ENCODE measurements around the gene LINC01488. TPM values are rescaled to one million over a fixed set of nuclear protein-coding genes. Genes with fewer than 3 reads are reported as not detected.
A peak's percentile ranks its signal among the peaks of the same experiment; 100 is the strongest.

LINC01488 gene
- total and polyA plus RNA-seq, 2 of the 13 experiments (the other 11 are each of a cell fraction or from before 2014, with no cell fraction given), result 0.26 to 0.58 TPM

- TF ChIP-seq ATRX (CRISPR knock-in tag; IDR thresholded peaks at IDR 0.05; ENCODE audit: borderline replicate concordance), result no peak
- no peak for TF ChIP-seq GATA4 (IDR thresholded peaks at IDR 0.05; ENCODE audit: borderline replicate concordance, low read depth)
- TF ChIP-seq HNRNPL (IDR thresholded peaks at IDR 0.05; ENCODE audit: low read depth, low read length), result peak; percentile 97
- 0 out of 2 replicates have a peak, but pooled peaks have one; percentile 35 for TF ChIP-seq ZNF746 (CRISPR knock-in tag; IDR thresholded peaks at IDR 0.05)
- no peak for TF ChIP-seq NR0B2 (CRISPR knock-in tag; IDR thresholded peaks at IDR 0.05)
- no peak for TF ChIP-seq SMAD9 (CRISPR knock-in tag; IDR thresholded peaks at IDR 0.05)
- TF ChIP-seq ZNF574 (CRISPR knock-in tag; IDR thresholded peaks at IDR 0.05), result 0 out of 2 replicates have a peak, but pooled peaks have one; percentile 57
- no peak for TF ChIP-seq KMT2B (CRISPR knock-in tag; IDR thresholded peaks at IDR 0.05)
- peak; percentile 52; the same call in 1 of the 2 replicates for TF ChIP-seq RXRB (CRISPR knock-in tag; IDR thresholded peaks at IDR 0.05; ENCODE audit: borderline replicate concordance)
- TF ChIP-seq IKZF5 (CRISPR knock-in tag; IDR thresholded peaks at IDR 0.05), result peak; percentile 64; the same call in 1 of the 2 replicates
- TF ChIP-seq ZBTB33 (CRISPR knock-in tag; IDR thresholded peaks at IDR 0.05), result 0 out of 2 replicates have a peak, but pooled peaks have one; percentile 8
- TF ChIP-seq HNRNPLL (IDR thresholded peaks at IDR 0.05; ENCODE audit: low read depth, low read length, poor library complexity, severe bottlenecking), result peak; percentile 29
- TF ChIP-seq FOXA1 (IDR thresholded peaks at IDR 0.05), result no peak
- peak; percentile 90 for TF ChIP-seq FOXA1 (CRISPR knock-in tag; IDR thresholded peaks at IDR 0.05)
- TF ChIP-seq UBTF (CRISPR knock-in tag; IDR thresholded peaks at IDR 0.05), result peak; percentile 63; the same call in 1 of the 2 replicates
- 0 out of 2 replicates have a peak, but pooled peaks have one; percentile 36 for TF ChIP-seq ZNF589 (CRISPR knock-in tag; conservative IDR thresholded peaks at IDR 0.05)
- TF ChIP-seq ARNT2 (CRISPR knock-in tag; IDR thresholded peaks at IDR 0.05; ENCODE audit: low read depth), result peak; percentile 62; the same call in 1 of the 2 replicates
- no peak for TF ChIP-seq PBX2 (CRISPR knock-in tag; IDR thresholded peaks at IDR 0.05)
- TF ChIP-seq MTF2 (CRISPR knock-in tag; IDR thresholded peaks at IDR 0.05; ENCODE audit: borderline replicate concordance), result no peak
These were observed 15.8 kb downstream of the LINC01488 start (continued) for GRCh38 chr11:69497221-69497787.
